SK-N-SH treated with all-trans-retinoic acid at 6 μM for 48 hours (cell line): ENCODE measurements around the gene MYL10.
"Not testable (repeated sequence)": the region's sequence is repeated elsewhere in the genome, so short reads cannot be mapped to it uniquely, and the experiment has no call there.

Experiments used
- ATAC-seq: fragments of 200-7000 bp; cut with Tn5 transposase; 3 replicates; pipeline ENCODE4 v1.9.1; 2020; ENCODE audit warnings: mild to moderate bottlenecking, moderate library complexity
- ARNTL ChIP-seq: fragments of 450-650 bp; formaldehyde crosslinking; IDR thresholded peaks from 2 replicates; pipeline ENCODE4 v1.5.0; 2020; ENCODE audit warnings: low read depth, mild to moderate bottlenecking, moderate library complexity, borderline replicate concordance
- BACH2 ChIP-seq: fragments of 250-450 bp; sonication (Bioruptor Pico); IDR thresholded peaks from 2 replicates; pipeline ENCODE4 v1.9.0; 2021; ENCODE audit warnings: mild to moderate bottlenecking, borderline replicate concordance
- CSDC2 ChIP-seq: fragments of 250-450 bp; sonication (Bioruptor Pico); IDR thresholded peaks from 2 replicates; pipeline ENCODE4 v1.5.0; 2020; ENCODE audit warnings: mild to moderate bottlenecking, moderate library complexity
- GLIS3 ChIP-seq: fragments of 250-450 bp; sonication (Bioruptor Pico); IDR thresholded peaks from 2 replicates; pipeline ENCODE4 v1.5.0; 2020; ENCODE audit warnings: mild to moderate bottlenecking, moderate library complexity
- ISL1 ChIP-seq: fragments of 250-450 bp; sonication (Bioruptor Pico); IDR thresholded peaks from 2 replicates; pipeline ENCODE4 v2.1.2; 2022; ENCODE audit warnings: mild to moderate bottlenecking, moderate library complexity
- OSR1 ChIP-seq: fragments of 250-450 bp; sonication (Bioruptor Pico); IDR thresholded peaks from 2 replicates; pipeline ENCODE4 v1.8.0; 2022; ENCODE audit warnings: moderate library complexity, mild to moderate bottlenecking, inconsistent platforms
- PPARA ChIP-seq: fragments of 250-450 bp; sonication (Bioruptor Pico); IDR thresholded peaks from 2 replicates; pipeline ENCODE4 v1.5.0; 2020; ENCODE audit warnings: mild to moderate bottlenecking, borderline replicate concordance
- RARB ChIP-seq: fragments of 250-450 bp; sonication (Bioruptor Pico); IDR thresholded peaks from 2 replicates; pipeline ENCODE4 v1.8.0; 2021; ENCODE audit warnings: mild to moderate bottlenecking, moderate library complexity
- SNAI2 ChIP-seq: fragments of 250-450 bp; sonication (Bioruptor Pico); IDR thresholded peaks from 2 replicates; pipeline ENCODE4 v1.5.0; 2020; ENCODE audit warnings: mild to moderate bottlenecking, moderate library complexity
- TCF4 ChIP-seq: fragments of 250-450 bp; sonication (Bioruptor Pico); IDR thresholded peaks from 2 replicates; pipeline ENCODE4 v1.8.0; 2021; ENCODE audit warnings: mild to moderate bottlenecking, moderate library complexity, borderline replicate concordance
- TOX ChIP-seq: fragments of 250-450 bp; sonication (Bioruptor Pico); IDR thresholded peaks from 2 replicates; pipeline ENCODE4 v1.8.0; 2021; ENCODE audit warnings: mild to moderate bottlenecking, moderate library complexity, borderline replicate concordance
- ZC3H10 ChIP-seq: fragments of 250-450 bp; sonication (Bioruptor Pico); IDR thresholded peaks from 2 replicates; pipeline ENCODE4 v1.5.1; 2021; ENCODE audit warnings: mild to moderate bottlenecking, moderate library complexity
- ZFP3 ChIP-seq: fragments of 250-450 bp; sonication (Bioruptor Pico); IDR thresholded peaks from 2 replicates; pipeline ENCODE4 v1.5.0; 2020; ENCODE audit warnings: mild to moderate bottlenecking, moderate library complexity
- ZFP30 ChIP-seq: fragments of 450-650 bp; formaldehyde crosslinking; IDR thresholded peaks from 2 replicates; pipeline ENCODE4 v1.5.0; 2022; ENCODE audit warnings: mild to moderate bottlenecking, moderate library complexity
- ZNF565 ChIP-seq: fragments of 450-650 bp; formaldehyde crosslinking; conservative IDR thresholded peaks from 2 replicates; pipeline ENCODE4 v1.5.0; 2020; ENCODE audit warnings: low read depth, mild to moderate bottlenecking, moderate library complexity
- ZNF70 ChIP-seq: fragments of 450-650 bp; formaldehyde crosslinking; IDR thresholded peaks from 2 replicates; pipeline ENCODE4 v1.5.0; 2020; ENCODE audit warnings: mild to moderate bottlenecking, moderate library complexity
- ZNF8 ChIP-seq: fragments of 450-650 bp; formaldehyde crosslinking; IDR thresholded peaks from 2 replicates; pipeline ENCODE4 v1.5.0; 2020; ENCODE audit warnings: mild to moderate bottlenecking, moderate library complexity
- TF ChIP-seq, protein P1 (sequence below): fragments of 250-450 bp; sonication (Bioruptor Pico); IDR thresholded peaks from 2 replicates; pipeline ENCODE4 v1.8.0; 2020; ENCODE audit warnings: mild to moderate bottlenecking, moderate library complexity, borderline replicate concordance
- TF ChIP-seq, protein P2 (sequence below): fragments of 250-450 bp; sonication (Bioruptor Pico); IDR thresholded peaks from 2 replicates; pipeline ENCODE4 v1.8.0; 2021; ENCODE audit warnings: low read depth, mild to moderate bottlenecking, moderate library complexity, borderline replicate concordance
- TF ChIP-seq, protein P3 (sequence below): fragments of 250-450 bp; sonication (Bioruptor Pico); IDR thresholded peaks from 2 replicates; pipeline ENCODE4 v1.5.0; 2020; ENCODE audit warnings: mild to moderate bottlenecking, moderate library complexity
- TF ChIP-seq, protein P4 (sequence below): fragments of 250-450 bp; sonication (Bioruptor Pico); IDR thresholded peaks from 2 replicates; pipeline ENCODE4 v1.5.1; 2021; ENCODE audit warnings: mild to moderate bottlenecking, moderate library complexity
- TF ChIP-seq, protein P5 (sequence below): fragments of 250-450 bp; sonication (Bioruptor Pico); IDR thresholded peaks from 2 replicates; pipeline ENCODE4 v1.5.1; 2020; ENCODE audit warnings: low read depth, mild to moderate bottlenecking, moderate library complexity

MYL10 gene

DNA sequence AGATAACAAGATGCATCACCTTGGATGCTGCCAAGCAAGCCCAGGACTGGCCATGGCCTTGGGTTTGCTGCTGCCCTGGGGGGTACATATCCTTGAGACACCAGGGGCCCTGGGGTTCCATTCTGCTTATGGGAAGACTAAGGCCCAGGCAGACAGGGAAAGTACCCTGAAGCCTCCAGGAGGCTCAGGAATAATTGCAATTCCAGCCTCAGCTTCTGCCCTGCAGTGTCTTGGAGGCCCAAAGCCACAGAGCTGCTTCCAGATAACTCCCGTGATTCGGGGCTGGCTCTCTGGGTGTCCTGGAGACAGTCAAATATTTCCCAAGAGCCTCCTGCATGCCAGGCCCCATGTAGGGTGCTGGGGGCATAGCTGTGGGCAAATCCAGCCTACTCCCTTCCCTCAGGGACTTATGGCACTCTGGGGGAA is 22.6 kb downstream of the MYL10 start:
- TF ChIP-seq ZNF565 (CRISPR knock-in tag) (no peak), ZFP3 (CRISPR knock-in tag) (no peak)
- TF ChIP-seq, protein P1, sequence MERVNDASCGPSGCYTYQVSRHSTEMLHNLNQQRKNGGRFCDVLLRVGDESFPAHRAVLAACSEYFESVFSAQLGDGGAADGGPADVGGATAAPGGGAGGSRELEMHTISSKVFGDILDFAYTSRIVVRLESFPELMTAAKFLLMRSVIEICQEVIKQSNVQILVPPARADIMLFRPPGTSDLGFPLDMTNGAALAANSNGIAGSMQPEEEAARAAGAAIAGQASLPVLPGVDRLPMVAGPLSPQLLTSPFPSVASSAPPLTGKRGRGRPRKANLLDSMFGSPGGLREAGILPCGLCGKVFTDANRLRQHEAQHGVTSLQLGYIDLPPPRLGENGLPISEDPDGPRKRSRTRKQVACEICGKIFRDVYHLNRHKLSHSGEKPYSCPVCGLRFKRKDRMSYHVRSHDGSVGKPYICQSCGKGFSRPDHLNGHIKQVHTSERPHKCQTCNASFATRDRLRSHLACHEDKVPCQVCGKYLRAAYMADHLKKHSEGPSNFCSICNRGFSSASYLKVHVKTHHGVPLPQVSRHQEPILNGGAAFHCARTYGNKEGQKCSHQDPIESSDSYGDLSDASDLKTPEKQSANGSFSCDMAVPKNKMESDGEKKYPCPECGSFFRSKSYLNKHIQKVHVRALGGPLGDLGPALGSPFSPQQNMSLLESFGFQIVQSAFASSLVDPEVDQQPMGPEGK (CRISPR knock-in tag), result no peak
- ATAC-seq, result no peak

DNA sequence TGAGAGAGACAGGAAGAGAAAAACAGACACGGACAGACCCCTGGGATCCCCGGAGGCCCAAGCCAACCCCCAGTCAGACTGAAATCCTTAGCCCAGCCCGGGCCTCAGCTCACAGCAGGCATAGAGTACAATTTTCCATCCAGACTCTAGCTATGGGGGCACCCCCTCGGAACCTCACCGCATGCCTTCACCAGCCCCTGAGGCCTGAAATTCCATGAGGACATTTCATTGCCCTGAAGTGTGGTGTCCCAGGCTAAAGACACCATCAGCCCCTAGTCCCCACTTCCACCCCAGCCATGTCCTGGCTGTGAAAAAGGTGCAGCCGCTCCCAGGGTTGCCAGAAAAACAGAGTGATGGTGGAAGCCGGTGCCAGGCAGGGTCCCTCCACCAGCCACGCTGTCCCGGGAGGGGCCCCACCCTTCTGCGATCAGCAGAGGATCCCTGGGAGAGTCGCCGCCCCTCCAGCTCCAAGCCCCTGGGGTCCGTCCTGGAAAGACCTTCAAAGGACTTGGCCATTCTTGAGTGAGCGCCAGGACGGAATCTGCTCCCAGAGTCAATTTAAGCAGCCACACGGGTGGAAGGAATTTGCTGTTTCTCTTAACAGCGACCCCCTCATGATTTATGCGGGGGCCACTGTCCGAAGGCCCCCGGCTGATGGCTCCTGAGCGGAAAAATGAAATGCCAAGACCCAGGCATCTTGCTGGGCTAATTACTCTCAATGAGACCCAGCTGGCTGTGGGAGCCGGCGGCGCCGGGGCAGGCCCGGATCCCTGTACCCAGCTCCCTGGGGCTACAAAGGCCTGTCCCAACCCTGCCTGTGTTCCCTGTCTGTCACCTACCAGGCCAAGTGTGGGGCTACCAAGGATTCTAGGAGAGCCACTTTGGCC is 23.2 kb downstream of the MYL10 start:
- no peak for ATAC-seq
- TF ChIP-seq ZNF565 (CRISPR knock-in tag) (no peak), ZNF8 (CRISPR knock-in tag) (no peak), CSDC2 (no peak), ZFP30 (CRISPR knock-in tag) (no peak), BACH2 (CRISPR knock-in tag) (no peak), RARB (CRISPR knock-in tag) (no peak), TOX (CRISPR knock-in tag) (no peak)
- TF ChIP-seq, protein P2, sequence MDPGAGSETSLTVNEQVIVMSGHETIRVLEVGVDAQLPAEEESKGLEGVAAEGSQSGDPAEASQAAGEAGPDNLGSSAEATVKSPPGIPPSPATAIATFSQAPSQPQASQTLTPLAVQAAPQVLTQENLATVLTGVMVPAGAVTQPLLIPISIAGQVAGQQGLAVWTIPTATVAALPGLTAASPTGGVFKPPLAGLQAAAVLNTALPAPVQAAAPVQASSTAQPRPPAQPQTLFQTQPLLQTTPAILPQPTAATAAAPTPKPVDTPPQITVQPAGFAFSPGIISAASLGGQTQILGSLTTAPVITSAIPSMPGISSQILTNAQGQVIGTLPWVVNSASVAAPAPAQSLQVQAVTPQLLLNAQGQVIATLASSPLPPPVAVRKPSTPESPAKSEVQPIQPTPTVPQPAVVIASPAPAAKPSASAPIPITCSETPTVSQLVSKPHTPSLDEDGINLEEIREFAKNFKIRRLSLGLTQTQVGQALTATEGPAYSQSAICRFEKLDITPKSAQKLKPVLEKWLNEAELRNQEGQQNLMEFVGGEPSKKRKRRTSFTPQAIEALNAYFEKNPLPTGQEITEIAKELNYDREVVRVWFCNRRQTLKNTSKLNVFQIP, result no peak
- TF ChIP-seq, protein P3, sequence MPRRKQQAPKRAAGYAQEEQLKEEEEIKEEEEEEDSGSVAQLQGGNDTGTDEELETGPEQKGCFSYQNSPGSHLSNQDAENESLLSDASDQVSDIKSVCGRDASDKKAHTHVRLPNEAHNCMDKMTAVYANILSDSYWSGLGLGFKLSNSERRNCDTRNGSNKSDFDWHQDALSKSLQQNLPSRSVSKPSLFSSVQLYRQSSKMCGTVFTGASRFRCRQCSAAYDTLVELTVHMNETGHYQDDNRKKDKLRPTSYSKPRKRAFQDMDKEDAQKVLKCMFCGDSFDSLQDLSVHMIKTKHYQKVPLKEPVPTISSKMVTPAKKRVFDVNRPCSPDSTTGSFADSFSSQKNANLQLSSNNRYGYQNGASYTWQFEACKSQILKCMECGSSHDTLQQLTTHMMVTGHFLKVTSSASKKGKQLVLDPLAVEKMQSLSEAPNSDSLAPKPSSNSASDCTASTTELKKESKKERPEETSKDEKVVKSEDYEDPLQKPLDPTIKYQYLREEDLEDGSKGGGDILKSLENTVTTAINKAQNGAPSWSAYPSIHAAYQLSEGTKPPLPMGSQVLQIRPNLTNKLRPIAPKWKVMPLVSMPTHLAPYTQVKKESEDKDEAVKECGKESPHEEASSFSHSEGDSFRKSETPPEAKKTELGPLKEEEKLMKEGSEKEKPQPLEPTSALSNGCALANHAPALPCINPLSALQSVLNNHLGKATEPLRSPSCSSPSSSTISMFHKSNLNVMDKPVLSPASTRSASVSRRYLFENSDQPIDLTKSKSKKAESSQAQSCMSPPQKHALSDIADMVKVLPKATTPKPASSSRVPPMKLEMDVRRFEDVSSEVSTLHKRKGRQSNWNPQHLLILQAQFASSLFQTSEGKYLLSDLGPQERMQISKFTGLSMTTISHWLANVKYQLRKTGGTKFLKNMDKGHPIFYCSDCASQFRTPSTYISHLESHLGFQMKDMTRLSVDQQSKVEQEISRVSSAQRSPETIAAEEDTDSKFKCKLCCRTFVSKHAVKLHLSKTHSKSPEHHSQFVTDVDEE, result no peak

DNA sequence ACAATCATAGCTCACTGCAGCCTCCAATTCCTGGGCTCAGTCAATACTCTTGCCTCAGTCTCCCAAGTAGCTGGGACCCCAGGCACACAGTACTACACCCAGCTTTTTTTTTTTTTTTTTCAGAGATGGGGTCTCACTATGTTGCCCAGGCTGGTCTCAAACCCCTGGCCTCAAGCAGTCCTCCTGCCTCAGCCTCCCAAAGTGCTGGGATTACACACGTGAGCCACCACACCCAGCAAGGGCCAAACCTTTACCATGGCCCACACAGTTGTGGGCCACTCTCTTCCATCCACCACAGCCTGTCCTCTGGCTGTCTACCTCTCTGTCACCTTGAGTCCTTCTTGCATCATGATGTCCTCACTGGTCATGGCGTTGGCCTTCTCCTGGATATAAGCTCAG is 24.2 kb downstream of the MYL10 start:
- not testable (repeated sequence) for ATAC-seq

DNA sequence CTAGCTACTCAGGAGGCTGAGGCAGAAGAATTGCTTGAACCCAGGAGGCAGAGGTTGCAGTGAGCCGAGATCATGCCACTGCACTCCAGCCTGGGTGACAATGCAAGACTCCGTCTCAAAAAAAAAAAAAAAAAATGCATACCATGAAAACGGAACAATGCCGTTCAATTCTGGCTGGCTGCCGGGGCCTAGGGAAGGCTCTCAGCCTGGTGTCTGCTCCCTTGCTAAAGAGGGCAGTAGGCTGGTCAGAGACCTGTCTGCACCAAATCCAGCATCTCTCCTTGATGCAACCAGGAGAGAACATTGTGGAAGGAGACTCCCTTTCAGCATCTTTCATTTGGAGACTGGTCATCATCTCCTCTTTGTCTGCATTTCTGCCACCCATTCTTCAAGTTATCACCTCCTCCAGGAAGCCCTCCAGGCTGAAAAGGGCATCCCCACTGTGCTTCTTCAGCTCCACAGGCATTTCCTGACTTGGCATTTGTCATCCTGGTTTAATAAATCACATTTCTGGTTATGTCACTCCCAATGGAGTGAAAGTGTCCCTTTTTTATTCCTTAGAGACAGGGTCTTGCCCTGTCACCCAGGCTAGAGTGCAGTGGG is 24.7 kb downstream of the MYL10 start:
- ATAC-seq, result no peak
- TF ChIP-seq, protein P3, result no peak
- TF ChIP-seq TCF4 (CRISPR knock-in tag), result no peak
- no peak for TF ChIP-seq BACH2 (CRISPR knock-in tag)
- no peak for TF ChIP-seq PPARA (CRISPR knock-in tag)
- TF ChIP-seq, protein P4, sequence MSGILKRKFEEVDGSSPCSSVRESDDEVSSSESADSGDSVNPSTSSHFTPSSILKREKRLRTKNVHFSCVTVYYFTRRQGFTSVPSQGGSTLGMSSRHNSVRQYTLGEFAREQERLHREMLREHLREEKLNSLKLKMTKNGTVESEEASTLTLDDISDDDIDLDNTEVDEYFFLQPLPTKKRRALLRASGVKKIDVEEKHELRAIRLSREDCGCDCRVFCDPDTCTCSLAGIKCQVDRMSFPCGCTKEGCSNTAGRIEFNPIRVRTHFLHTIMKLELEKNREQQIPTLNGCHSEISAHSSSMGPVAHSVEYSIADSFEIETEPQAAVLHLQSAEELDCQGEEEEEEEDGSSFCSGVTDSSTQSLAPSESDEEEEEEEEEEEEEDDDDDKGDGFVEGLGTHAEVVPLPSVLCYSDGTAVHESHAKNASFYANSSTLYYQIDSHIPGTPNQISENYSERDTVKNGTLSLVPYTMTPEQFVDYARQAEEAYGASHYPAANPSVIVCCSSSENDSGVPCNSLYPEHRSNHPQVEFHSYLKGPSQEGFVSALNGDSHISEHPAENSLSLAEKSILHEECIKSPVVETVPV (CRISPR knock-in tag), result no peak
- TF ChIP-seq, protein P5, sequence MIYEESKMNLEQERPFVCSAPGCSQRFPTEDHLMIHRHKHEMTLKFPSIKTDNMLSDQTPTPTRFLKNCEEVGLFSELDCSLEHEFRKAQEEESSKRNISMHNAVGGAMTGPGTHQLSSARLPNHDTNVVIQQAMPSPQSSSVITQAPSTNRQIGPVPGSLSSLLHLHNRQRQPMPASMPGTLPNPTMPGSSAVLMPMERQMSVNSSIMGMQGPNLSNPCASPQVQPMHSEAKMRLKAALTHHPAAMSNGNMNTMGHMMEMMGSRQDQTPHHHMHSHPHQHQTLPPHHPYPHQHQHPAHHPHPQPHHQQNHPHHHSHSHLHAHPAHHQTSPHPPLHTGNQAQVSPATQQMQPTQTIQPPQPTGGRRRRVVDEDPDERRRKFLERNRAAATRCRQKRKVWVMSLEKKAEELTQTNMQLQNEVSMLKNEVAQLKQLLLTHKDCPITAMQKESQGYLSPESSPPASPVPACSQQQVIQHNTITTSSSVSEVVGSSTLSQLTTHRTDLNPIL (CRISPR knock-in tag), result no peak
- TF ChIP-seq ARNTL (CRISPR knock-in tag), result no peak
- TF ChIP-seq OSR1 (CRISPR knock-in tag), result no peak
- no peak for TF ChIP-seq RARB (CRISPR knock-in tag)
- TF ChIP-seq GLIS3 (CRISPR knock-in tag), result no peak
- no peak for TF ChIP-seq ZNF70 (CRISPR knock-in tag)
- no peak for TF ChIP-seq ISL1 (CRISPR knock-in tag)
- no peak for TF ChIP-seq ZNF8 (CRISPR knock-in tag)
- no peak for TF ChIP-seq ZNF565 (CRISPR knock-in tag)
- TF ChIP-seq ZFP30 (CRISPR knock-in tag), result no peak
- TF ChIP-seq ZC3H10 (CRISPR knock-in tag), result no peak
- TF ChIP-seq SNAI2 (CRISPR knock-in tag), result no peak
- TF ChIP-seq, all 23 proteins: peak for 0
